NCI-H69 (cell line): ENCODE measurements around the gene NTN1.

Experiments
- DNase-seq: peaks from one replicate; lab custom pipeline; 2025; lab: John Stamatoyannopoulos, UW

The NTN1 gene

DNA sequence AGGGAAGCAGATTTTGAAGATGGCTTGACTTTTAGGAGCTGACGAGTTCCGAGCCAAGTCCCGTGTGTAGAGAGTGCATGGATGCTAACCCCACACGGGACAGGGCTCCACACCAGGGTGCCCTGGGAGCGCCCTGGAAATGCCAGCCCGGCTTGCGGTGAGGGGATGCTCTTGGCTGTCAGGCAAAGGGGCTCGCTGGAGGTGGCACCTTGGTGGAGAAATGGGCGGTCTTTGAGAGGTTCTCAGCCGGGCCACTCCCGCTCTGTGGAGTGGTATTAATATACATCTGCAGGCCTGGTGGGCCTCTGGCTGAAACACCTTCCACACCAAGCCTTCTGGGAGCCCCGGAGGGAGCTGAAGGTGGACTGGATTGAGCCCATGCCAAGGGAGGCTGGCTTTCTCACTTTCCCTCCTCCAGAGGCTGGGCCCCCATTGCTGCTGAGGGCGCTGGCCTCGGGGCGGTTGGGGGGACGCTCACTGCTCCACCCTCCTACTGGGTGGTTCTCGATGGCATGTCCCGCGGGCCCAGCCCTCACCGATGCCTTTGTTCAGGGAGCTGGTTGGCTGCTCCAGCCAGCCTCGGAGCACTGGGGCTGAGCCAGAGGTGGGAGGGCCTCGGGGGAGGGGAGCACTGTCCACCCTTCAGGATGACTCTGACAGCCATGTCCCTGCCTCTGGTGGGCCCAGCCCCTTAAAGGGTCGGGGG lies 210.3 kb downstream of the NTN1 start:
- no peak for DNase-seq

DNA sequence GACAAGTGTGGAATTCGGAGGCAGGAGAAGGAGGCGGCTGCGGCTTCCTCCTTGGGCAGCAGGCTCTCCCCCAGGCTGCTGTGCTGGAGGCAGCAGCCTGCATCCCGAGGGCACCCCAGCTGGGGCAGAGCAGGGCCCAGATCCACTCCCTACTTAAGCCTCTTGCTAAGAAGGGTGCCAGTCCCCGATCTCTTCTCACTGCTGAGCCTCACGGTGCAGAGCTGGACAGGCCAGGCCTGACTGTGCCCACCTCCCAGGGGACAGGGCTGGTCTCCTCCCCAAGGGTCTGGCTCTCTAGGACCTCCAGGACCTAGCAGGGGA lies 210.8 kb downstream of the NTN1 start:
- no peak for DNase-seq

DNA sequence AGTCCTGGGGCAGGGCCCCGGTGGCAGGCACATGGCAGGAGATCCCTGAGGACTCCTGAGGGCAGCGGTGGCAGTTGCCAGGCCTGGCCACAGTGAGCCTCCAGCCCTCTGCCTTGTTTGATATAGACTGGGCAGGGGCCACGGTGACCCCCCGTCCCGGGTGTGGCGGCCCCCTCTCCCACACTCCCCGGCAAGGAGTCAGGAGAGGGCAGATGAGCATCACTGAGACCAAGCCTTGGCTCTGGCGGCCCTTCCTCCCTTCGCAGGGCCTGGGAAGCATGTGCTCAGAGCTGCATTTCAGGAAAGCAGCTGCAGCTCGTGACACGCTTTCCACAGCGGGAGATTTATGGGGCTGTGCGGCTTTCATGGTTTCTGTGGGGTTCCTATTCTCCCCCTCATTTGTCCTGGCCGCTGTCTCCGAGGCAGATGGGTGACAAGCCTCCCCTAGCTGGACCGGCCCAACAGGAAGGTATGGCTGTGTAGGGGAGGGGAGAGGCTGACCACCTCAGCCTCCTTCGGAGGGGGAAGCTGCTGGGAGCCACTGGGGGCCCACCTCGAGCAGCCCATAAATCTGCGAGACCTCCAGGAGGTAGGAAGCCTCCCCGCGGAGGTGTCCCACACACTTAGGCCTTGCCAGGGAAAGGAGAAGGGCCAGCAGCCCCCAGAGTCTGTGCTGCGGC lies 211.4 kb downstream of the NTN1 start:
- no peak for DNase-seq

DNA sequence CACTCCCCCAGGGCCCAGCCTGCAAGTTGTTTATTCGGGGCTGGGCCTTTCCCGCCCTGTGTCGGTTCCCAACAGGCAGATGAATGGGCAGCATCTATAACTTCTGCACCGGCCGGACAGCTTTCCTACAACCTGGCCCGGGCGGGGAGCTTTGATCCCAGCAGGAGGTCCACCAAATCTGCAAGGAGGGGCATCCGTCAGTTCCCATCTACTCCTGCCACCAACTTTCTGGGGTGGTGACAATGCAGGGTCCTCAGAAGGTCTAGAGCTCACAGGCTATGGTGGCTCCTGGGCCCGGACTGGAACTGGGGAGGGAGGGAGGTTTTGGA lies 211.9 kb downstream of the NTN1 start:
- DNase-seq: no peak

DNA sequence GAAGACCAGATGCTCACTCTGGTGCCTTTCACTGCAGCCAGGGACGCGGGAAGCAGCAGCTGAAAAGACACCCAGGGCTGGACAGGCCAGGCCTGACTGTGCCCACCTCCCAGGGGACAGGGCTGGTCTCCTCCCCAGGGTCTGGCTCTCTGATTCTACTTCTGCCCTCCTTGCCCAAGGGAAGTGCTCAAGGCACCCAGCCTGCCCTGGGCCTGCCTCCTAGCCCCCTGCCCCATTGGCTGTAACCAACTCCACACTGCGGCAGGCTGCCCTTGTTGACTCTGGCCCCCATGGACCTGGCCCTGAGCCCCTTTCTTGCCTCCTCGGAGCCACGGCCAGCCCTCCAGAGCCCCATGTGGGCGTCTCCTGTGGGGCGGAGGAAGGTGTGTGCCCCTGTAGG lies 212.5 kb downstream of the NTN1 start:
- DNase-seq: no peak

DNA sequence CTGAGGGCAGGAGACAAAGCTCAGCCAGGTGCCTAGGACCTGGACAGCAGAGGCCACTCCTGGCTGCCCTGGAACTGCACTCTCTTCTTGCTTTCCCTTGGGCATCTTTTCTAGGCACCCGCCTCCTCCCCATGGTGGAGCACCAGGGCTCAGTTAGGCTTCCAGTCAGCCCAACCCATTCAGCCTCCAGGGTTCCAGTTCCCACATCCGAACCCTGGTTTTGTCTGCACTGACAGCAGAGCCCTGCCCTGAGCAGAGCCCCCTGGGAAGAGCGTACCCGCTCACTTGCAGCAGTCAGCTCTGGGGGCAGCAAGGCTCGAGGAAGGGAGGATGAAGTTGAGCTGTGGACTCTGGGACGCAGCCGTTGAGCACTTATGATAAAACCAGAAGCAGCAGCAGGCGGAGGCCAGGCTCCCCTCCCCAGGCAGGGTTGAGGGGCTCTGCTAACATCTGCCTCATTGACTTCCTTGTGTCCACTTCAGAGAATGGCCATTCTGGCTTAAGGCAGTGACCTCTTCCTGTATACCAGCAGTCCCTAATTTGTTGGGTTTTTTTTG lies 213.2 kb downstream of the NTN1 start:
- no peak for DNase-seq

DNA sequence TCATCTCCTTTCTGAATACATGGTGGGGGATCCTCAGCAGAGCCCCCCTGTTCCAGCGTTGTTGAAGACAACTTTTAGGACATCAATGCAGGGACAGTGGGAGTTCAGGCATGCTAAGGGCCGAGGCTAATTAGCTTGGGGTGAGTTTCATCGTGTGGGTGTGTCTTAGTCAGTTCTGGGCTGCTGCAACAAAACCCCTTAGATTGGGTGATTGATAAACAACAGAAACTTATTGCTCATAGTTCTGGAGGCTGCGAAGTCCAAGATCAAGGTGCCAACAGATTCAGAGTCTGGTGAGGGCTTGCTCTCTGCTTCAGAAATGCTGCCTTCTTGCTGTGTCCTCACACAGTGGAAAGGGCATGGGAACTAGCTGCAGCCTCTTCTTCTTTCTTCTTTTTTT lies 214.0 kb downstream of the NTN1 start:
- DNase-seq: no peak

DNA sequence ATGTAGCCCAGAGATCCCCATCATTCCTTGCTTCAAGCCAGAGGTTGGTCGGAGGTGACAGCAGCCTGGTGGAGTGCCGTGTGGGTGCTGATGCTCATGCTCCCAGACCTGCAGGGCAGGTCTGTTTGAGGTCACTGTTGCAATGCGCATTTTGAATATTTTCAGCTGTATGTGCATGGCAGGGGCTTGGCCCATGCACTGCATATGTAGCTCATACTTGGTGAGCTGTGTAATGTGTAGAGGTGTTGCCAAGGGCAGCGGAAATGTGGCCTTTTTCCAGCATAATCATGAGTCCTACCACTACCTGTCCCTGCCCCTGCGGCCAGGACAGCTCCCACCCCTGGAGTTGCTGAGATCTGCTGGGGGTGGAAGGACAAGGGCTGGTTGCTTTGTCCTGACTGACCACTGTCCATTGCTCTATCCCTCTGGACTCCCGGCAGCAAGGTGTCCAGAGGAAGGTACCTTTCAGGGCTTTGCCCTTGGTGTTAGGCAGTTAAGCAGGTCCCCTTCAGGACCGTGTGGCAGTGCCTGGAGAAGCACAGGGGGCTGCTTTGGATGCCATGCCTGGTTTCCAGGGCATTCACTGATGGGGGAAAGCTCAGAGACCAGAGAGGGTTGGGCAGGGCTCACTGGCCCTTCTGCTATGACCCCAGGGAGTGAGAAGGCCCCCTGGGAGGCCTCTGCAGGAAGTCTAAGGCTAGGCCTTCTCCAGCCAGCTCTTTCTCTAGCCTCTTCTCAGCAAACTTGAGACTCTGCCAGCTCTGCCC lies 215.2 kb downstream of the NTN1 start:
- no peak for DNase-seq

DNA sequence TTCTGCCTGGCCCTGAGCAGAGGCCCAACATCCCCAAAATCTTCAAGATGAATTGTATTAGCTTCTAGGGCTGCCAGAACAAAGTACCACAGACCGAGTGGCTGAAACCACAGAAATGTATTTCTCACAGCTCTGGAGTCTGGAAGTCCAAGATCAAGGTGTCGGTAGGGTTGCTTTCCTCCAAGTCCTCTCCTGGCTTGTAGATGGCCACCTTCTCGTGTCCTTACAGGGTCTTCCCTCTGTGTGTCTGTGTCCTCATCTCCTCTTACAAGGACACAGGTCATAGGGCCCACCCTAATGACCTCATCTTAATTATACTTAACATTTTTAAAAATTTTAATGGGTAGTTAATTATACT lies 215.7 kb downstream of the NTN1 start:
- no peak for DNase-seq

DNA sequence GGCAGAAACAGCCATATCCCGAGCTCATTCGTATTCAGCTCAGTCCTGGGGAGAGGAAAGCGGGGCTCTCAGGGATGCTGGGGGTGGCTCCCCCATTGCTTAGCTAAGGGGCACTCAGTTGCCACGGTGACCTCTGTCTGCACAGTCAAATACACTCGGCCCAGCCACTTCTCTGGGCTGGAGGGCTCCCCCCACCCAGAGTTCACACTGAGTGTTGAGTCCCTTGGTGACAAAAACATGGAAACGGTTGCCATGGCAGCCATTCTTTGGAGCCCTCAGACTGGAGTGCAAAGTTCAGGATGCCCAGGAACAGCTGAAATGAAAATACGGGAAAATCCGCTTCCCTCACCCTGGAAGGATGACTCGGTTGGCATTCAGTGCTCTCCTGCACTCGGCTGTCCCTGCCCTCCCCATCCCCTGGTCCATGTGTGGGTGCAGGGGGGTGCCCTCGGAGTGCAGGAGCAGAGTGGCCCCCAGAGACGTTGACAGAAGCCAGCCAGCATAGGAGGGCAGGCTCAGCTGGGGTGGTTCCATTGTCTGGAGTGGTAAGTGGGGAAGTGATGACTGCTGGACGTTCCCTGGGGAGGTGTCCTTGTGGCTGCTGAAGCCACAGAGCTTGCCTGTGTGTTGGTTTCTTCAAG lies 216.5 kb downstream of the NTN1 start:
- peak; percentile 1 for DNase-seq

DNA sequence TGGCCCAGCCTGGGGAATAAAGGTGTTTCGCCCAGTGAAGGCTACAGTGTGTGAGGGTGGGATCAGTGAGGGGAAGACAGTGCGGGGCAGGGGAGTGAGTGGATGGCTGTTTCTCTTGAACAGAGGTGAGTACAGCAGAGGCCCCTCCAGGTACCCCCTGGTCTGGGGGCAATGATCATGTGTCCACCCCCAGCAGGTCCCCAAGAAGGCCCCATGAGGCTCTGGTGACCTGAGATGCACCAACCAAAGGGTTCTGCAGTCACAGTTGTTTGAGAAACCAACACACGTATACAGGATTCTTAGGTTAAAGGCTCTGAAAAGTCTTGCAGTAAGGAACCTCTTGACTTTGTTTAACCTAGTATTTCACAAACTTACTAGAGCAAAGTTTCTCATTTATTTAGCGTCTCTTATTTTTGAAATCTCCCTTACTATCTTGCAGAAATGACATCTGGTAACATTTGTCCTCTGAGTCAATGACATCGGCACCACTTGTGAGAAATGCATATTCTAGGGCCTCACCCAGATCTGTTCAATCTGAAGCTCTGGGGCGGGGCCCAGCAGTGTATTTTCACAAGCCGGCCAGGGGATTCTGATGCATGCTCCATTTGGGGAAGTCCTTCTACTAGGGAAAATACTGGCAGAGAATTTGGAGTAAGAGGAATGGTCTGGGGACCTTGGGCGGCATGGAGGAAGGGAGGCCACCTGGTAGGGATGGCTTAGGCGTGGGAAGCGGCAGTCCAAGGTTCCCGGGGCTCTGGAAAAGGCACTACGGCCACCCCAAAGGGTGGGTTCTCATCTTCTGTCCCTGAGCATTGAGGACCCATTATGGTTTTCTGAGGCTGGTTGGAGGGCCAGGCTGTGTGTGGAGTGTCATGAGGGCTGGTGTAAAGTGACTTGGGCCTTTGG lies 217.3 kb downstream of the NTN1 start:
- DNase-seq: no peak

DNA sequence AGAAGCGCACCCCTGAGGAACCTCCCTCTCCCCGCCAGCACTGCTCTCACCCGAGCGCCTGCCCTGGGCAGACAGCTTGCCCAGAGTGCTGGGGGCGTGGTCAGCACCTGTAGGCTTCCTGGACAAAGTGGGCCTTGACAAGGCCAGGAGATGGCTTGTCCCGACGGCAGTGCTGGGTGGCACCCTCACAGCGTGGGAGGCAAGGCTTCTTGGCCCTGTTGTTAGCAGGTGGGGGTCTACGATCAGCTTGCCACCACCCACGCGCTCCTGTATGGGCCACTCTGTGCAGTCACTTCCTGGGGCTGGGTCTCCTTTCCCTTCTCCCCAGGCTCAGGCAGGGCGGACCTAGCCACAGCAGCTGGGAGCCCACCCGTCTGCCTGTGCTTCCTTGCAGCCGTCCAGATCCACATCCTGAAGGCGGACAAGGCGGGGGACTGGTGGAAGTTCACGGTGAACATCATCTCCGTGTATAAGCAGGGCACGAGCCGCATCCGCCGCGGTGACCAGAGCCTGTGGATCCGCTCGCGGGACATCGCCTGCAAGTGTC lies 218.0 kb downstream of the NTN1 start:
- DNase-seq: no peak

DNA sequence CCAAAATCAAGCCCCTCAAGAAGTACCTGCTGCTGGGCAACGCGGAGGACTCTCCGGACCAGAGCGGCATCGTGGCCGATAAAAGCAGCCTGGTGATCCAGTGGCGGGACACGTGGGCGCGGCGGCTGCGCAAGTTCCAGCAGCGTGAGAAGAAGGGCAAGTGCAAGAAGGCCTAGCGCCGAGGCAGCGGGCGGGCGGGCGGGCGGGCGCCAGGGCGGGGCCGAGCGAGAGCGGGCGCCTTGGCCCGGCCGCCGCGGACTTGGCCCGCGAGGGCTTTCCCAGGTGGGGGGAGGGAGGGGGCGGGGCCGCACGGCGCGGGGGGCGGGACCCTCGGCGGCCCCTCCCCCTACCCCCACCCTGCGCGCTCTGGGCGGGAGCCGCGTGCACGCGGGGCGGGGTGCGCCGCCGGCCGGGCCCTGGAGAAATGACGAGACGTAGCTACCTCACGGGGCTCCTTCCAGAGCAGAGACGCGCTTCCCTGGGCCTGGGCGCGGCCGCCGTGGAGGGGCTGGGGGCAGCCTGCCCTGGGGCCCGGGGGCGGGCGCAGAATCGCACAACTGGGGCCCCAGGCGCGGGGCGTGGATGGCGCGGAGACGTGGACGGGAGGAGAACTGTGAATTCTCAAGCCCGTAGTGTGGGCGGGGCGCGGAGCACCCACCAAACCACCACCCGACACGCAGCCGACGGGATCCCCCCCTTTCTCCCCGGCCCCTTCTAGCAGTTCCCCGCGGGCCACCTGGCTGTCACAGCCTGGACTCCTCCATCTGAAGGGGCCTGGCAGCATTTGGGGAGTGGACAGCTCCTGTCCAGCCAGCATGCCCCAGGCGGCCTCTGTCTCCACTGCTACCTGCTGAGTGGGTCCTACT lies 218.7 kb downstream of the NTN1 start:
- DNase-seq: no peak

DNA sequence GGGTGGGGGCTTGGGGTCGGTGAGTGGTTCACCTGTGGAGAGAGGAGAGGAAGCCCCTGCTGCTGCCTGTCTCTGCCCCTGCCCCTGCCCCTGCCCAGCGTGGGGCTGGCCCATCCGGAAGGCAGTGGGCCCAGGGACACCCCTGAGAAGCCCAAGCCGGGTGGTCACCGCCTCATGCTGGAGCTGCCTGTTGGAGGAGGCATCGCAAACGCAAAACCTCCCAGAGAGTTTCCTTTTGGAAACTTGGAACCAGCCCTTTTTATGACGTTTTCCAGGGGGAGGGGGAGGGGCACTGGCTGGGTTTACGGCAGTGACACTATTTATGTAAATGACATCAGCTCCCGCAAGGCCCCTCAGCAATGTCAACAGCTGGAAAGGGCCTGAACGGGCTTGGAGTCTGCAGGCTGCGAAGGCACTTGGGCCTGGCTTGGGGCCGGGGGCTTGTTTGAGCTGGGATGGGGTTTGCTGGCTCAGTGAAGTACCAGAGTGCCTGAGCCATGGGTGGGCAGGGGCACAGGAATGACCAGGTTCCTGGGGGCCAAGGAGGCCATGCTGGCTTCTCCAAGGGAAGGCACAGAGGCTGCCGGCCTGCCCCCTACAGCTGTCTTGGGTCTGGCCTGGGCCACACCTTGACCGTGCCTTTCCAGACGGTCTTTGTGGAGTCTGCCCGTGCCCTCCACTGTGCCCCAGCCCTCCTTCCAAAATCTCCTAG lies 219.5 kb downstream of the NTN1 start:
- DNase-seq: no peak

DNA sequence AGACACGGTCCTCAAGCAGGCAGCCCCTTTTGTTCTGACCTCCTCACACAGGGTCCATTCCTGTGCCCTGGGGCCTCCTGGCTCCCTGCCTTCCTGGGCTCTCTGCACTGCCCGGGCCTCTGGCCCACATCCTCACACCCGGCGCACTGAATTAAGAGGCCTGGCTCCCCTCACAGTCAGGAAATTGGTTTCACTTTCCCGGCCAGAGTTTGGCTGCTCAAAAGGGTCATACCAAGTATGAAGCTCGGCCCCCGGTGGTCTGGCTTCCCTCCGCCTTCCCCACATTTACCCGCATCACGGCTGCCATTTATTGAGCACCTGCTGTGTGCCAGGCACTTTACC lies 220.0 kb downstream of the NTN1 start:
- no peak for DNase-seq

DNA sequence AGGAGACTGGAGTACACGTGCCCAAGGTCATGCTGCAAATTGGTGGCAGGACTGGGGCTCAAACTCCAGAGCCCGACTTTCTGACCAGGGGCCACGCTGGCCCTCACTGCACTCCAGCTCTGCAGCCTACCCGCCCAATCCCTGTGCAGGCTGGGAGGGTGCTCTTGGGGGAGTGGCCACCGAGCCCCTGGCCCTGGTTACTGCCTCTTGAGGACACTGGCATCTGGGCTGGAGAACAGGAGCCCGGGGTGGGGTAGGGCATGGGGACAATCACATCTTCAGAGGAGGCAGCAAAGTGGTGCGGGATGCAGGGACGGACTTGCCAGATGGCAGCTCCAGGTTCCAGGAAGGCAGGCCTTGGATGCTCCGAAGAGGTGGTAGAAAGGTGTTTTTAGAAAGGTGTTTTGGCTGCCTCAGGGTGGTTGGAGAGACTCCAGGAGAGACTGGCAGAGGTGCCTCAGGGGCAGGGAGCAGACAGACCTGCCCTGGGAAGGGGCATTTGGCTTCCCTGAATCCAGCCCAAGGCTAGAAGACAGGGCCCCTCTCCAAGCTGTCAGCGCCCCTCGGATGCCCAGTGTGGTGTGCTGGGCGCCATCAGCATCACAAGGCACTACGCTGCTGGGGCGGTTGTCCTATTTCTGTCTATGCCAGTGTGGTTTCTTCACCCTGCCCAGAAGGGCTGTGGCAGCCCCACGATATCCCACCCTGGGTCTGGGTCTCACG lies 220.6 kb downstream of the NTN1 start:
- DNase-seq: no peak

DNA sequence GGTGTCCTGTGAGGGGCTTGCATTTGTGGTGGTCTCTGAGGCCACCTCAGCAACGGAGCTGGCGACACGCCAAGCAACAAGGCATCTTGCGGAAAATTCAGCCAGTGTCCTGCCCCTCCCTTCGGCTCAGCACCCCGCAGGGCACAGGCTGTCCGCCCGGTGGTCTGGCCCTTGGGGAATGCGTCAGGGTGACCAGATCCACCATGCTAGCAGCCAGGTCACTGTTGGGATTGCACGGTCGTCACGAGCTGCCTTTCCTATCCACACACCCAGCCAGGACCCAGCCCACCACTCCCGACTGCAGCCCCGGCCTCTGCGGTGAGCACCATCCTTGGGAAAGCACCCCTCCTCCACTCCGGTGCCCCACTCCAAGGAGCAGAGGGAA lies 221.2 kb downstream of the NTN1 start:
- no peak for DNase-seq

DNA sequence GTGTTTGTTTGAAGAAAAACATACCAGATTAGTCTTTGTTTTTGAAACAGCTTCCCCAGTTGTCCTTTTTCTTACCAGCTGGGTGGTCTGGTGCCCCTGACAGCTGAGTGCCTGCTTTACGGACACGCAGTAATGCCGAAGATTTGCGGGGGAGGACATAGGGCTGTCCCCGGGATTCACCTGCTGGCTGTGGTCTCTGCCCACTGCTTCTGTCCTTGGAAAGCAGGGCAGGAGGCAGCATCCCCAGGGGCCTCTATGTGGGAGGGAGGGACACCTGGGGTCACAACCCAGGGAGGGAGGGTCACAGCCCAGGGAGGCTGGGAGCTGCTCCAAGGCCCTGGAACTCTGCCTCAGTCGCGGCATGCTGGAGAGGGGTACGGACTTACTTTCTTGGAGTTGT lies 221.7 kb downstream of the NTN1 start:
- no peak for DNase-seq
